ENCODE results near the gene ATXN7.

DNA sequence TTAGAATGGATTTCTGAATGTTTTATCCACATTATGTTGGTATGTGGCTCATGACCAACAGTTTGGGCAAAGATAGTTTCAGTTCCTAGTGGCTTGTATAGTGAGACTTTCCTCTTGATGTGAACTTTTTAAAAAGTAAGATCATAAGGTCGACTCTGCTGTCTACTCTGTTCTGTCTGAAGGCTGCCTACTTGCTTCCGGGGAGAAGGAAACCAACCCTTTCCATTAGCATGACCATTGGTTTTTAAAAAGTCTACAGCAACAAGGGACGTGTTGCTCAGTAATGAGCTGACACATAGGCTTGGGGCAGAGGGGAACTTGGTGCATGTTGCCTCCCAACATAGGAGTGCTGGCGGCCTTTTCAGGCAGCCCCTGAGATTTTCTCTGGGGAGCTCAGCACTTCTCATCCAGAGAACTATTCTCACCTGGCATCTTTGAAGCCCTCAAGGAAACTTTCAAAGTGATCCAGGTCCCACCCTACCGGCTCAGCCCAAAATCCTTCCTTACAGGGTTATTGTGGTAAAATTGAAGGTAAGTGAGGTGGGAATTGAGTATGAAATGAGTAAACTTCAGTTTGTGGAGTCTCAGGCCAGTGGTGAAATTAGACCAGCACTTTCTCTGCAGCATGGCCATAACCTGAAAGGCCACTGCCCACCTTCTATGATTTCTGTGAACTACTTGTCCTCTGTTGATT, 129.0 kb downstream of the ATXN7 start:
- TF ChIP-seq, protein P1, sequence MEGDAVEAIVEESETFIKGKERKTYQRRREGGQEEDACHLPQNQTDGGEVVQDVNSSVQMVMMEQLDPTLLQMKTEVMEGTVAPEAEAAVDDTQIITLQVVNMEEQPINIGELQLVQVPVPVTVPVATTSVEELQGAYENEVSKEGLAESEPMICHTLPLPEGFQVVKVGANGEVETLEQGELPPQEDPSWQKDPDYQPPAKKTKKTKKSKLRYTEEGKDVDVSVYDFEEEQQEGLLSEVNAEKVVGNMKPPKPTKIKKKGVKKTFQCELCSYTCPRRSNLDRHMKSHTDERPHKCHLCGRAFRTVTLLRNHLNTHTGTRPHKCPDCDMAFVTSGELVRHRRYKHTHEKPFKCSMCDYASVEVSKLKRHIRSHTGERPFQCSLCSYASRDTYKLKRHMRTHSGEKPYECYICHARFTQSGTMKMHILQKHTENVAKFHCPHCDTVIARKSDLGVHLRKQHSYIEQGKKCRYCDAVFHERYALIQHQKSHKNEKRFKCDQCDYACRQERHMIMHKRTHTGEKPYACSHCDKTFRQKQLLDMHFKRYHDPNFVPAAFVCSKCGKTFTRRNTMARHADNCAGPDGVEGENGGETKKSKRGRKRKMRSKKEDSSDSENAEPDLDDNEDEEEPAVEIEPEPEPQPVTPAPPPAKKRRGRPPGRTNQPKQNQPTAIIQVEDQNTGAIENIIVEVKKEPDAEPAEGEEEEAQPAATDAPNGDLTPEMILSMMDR (IDR thresholded peaks at IDR 0.05) = no peak
- no peak for TF ChIP-seq POLR2A (IDR thresholded peaks at IDR 0.05)

Data from esophagus squamous epithelium (tissue), 4 donors.